GM18873 (cell line): ENCODE data around the gene KIAA1755.

Experiments used
- ATAC-seq: cut with Tn5 transposase; IDR thresholded peaks from one replicate; pipeline ENCODE4 v1.9.1; 2021; ENCODE audit warnings: mild to moderate bottlenecking, moderate library complexity, moderate number of reproducible peaks; ENCODE audit not compliant: unreplicated experiment, low FRiP score

Gene KIAA1755

GRCh38 chr20:38260378-38261053 lies at the start of gene KIAA1755:
Gene KIAA1755, minus strand, starts transcription at chr20:38260735. Its CDS starts 235 bp downstream, at chr20:38260500.
- ATAC-seq, result no peak

- no peak for ATAC-seq
Measured at GRCh38 chr20:38308447-38308846, 47.9 kb upstream of the KIAA1755 start.

- no peak for ATAC-seq
Measured at GRCh38 chr20:38308047-38308438, 47.5 kb upstream of the KIAA1755 start.

GRCh38 chr20:38307371-38308046 lies 47.0 kb upstream of the KIAA1755 start:
- ATAC-seq, result no peak

GRCh38 chr20:38306379-38306778 lies 45.8 kb upstream of the KIAA1755 start:
- no peak for ATAC-seq

- ATAC-seq, result no peak
Measured at GRCh38 chr20:38305541-38305940, 45.0 kb upstream of the KIAA1755 start.

GRCh38 chr20:38304845-38305447 lies 44.4 kb upstream of the KIAA1755 start:
- ATAC-seq, result no peak

- no peak for ATAC-seq
Measured at GRCh38 chr20:38303908-38304379, 43.4 kb upstream of the KIAA1755 start, which contains the start of gene BPI. Gene BPI, plus strand, starts transcription at chr20:38304156. Its CDS starts 68 bp downstream, at chr20:38304224.

- ATAC-seq, result no peak
Measured at GRCh38 chr20:38302786-38303185, 42.3 kb upstream of the KIAA1755 start.

- no peak for ATAC-seq
Measured at GRCh38 chr20:38301309-38301708, 40.8 kb upstream of the KIAA1755 start.

- no peak for ATAC-seq
Measured at GRCh38 chr20:38300438-38300837, 39.9 kb upstream of the KIAA1755 start.

- no peak for ATAC-seq
Measured at GRCh38 chr20:38299963-38300362, 39.4 kb upstream of the KIAA1755 start.

GRCh38 chr20:38298768-38299288 lies 38.3 kb upstream of the KIAA1755 start:
- no peak for ATAC-seq

- no peak for ATAC-seq
Measured at GRCh38 chr20:38297916-38298674, 37.6 kb upstream of the KIAA1755 start.

GRCh38 chr20:38296433-38296832 lies 35.9 kb upstream of the KIAA1755 start:
- no peak for ATAC-seq

GRCh38 chr20:38295811-38296210 lies 35.3 kb upstream of the KIAA1755 start:
- ATAC-seq, result no peak

GRCh38 chr20:38294076-38294591 lies 33.6 kb upstream of the KIAA1755 start:
- ATAC-seq, result no peak

GRCh38 chr20:38293491-38294065 lies 33.0 kb upstream of the KIAA1755 start:
- ATAC-seq, result no peak

GRCh38 chr20:38291966-38292365 lies 31.4 kb upstream of the KIAA1755 start:
- ATAC-seq, result no peak
